HepG2 (cell line): ENCODE data around the gene TSPAN15. TPM values are rescaled to one million over a fixed set of nuclear protein-coding genes. Genes with fewer than 3 reads are reported as not detected.

Source experiments
- ATAC-seq: fragments of 200-7000 bp; cut with Tn5 transposase; 3 replicates; pipeline ENCODE4 v1.9.1; 2020; ENCODE audit warnings: mild to moderate bottlenecking, moderate library complexity
- BruUV-seq: library from RNA; stranded (reverse); fragments of 400-500 nt; replicated peaks from 2 replicates; lab custom pipeline; 2021; lab: Mats Ljungman, UMichigan
- CTCF ChIA-PET: fragments of 300-600 bp; formaldehyde crosslinking; extraction: SDS; loops from one replicate; lab custom pipeline; 2021; ENCODE audit warnings: low total read pairs, inconsistent platforms, low intra/inter-chr PET ratio; lab: Yijun Ruan, JAX
- POLR2A ChIA-PET: fragments of 350-600 bp; sonication (Branson Sonifier 250); formaldehyde crosslinking; loops from one replicate; lab custom pipeline; 2020; ENCODE audit warnings: antibody characterized with exemption, inconsistent platforms; lab: Yijun Ruan, JAX
- DNase-seq: peaks from one replicate; pipeline ENCODE4 v3.0.0-alpha.2; 2015; ENCODE audit warnings: low spot score
- FAIRE-seq: peaks from 3 replicates; lab custom pipeline; 2011; peaks lifted over from hg19 to GRCh38; lab: Jason Lieb, UNC
- H2AFZ ChIP-seq: one replicate; pipeline ENCODE4 v1.6.1; 2011; ENCODE audit warnings: low read length, inconsistent platforms
- H3K27ac ChIP-seq: fragments of 300-600 bp; 3 replicates; pipeline ENCODE4 v1.8.0; 2011; ENCODE audit warnings: mixed run types, mild to moderate bottlenecking, mixed read lengths, low read length, inconsistent platforms; ENCODE audit not compliant: insufficient read depth; ENCODE audit errors: extremely low read length
- H3K27me3 ChIP-seq, 2 experiments: fragments of 200-600 bp in 1 of 2; 2 replicates in 1 of 2; 3 replicates in 1 of 2; pipeline versions ENCODE4 v1.6.0 to v1.8.0; 2011; ENCODE audit warnings: low read length in 2 of 2, mild to moderate bottlenecking in 2 of 2, moderate library complexity in 2 of 2, inconsistent platforms in 1 of 2; ENCODE audit not compliant: insufficient read depth in 2 of 2, control insufficient read depth in 1 of 2
- H3K36me3 ChIP-seq, 2 experiments: fragments of 200-600 bp in 1 of 2; replicated peaks in 1 of 2; 2 replicates in 1 of 2; 3 replicates in 1 of 2; pipeline versions ENCODE4 v1.5.1 to v1.8.0; 2011; ENCODE audit warnings: low read length in 2 of 2, inconsistent platforms in 1 of 2; ENCODE audit not compliant: insufficient read depth in 2 of 2, control insufficient read depth in 1 of 2
- H3K4me1 ChIP-seq: 2 replicates; pipeline ENCODE4 v1.5.1; 2012; ENCODE audit warnings: low read length, inconsistent platforms; ENCODE audit not compliant: insufficient read depth
- H3K4me2 ChIP-seq: 2 replicates; pipeline ENCODE4 v1.6.0; 2011; ENCODE audit warnings: low read depth, low read length, inconsistent platforms
- H3K4me3 ChIP-seq, 3 experiments: fragments of 200-600 bp in 1 of 3; sonication (generic), shearing (Covaris generic) in 1 of 3; replicated peaks in 1 of 3; 2 replicates each; pipeline ENCODE4 v1.5.1; 2011 to 2016; ENCODE audit warnings: low read length in 3 of 3, inconsistent platforms in 2 of 3, low read depth in 2 of 3, mild to moderate bottlenecking in 2 of 3, control low read depth in 1 of 3, mixed read lengths in 1 of 3; ENCODE audit not compliant: insufficient read depth in 1 of 3
- H3K79me2 ChIP-seq: one replicate; pipeline ENCODE4 v1.6.1; 2011; ENCODE audit warnings: low read length, inconsistent platforms; ENCODE audit not compliant: insufficient read depth
- H3K9ac ChIP-seq: 2 replicates; pipeline ENCODE4 v1.6.0; 2011; ENCODE audit warnings: mild to moderate bottlenecking, low read depth, low read length, inconsistent platforms; ENCODE audit not compliant: insufficient read depth
- H3K9me3 ChIP-seq: 2 replicates; pipeline ENCODE4 v1.5.1; 2012; ENCODE audit warnings: mild to moderate bottlenecking, low read length
- H4K20me1 ChIP-seq: 2 replicates; pipeline ENCODE4 v1.6.0; 2011; ENCODE audit warnings: inconsistent platforms, mild to moderate bottlenecking, low read length, moderate library complexity; ENCODE audit not compliant: insufficient read depth
- CAMTA2 ChIP-seq: sonication (generic); formaldehyde crosslinking; IDR thresholded peaks from 2 replicates; pipeline ENCODE4 v1.4.0; 2020; ENCODE audit warnings: mild to moderate bottlenecking, missing genetic modification reagents, borderline replicate concordance
- CREM ChIP-seq, 2 experiments: sonication (generic) in 1 of 2; formaldehyde crosslinking in 1 of 2; IDR thresholded peaks; 2 replicates each; pipeline versions ENCODE4 v1.4.0 to v1.6.1; 2016 to 2020; ENCODE audit warnings: antibody characterized with exemption in 1 of 2, mild to moderate bottlenecking in 1 of 2, missing genetic modification reagents in 1 of 2
- DDIT3 ChIP-seq: sonication (generic); formaldehyde crosslinking; IDR thresholded peaks from 2 replicates; pipeline ENCODE4 v1.4.0; 2020; ENCODE audit warnings: mild to moderate bottlenecking, missing genetic modification reagents
- KDM6A ChIP-seq: IDR thresholded peaks from 2 replicates; pipeline ENCODE4 v1.6.1; 2016; ENCODE audit warnings: low read depth
- KLF9 ChIP-seq: IDR thresholded peaks from 2 replicates; pipeline ENCODE4 v1.6.1; 2016; ENCODE audit warnings: low read depth
- MLX ChIP-seq: IDR thresholded peaks from 2 replicates; pipeline ENCODE4 v1.6.1; 2016
- SMYD3 ChIP-seq: sonication (generic); formaldehyde crosslinking; IDR thresholded peaks from 2 replicates; pipeline ENCODE4 v1.8.1; 2023; ENCODE audit warnings: mild to moderate bottlenecking, missing genetic modification reagents
- TCF7L2 ChIP-seq: IDR thresholded peaks from 2 replicates; pipeline ENCODE4 v1.6.1; 2011; ENCODE audit warnings: mild to moderate bottlenecking, low read depth, low read length, moderate library complexity
- TRIM22 ChIP-seq: fragments of 450-650 bp; IDR thresholded peaks from 2 replicates; pipeline ENCODE4 v1.6.1; 2017
- TRIM24 ChIP-seq: sonication (generic); formaldehyde crosslinking; IDR thresholded peaks from 2 replicates; pipeline ENCODE4 v1.8.0; 2022; ENCODE audit warnings: mild to moderate bottlenecking, missing genetic modification reagents
- ZHX1 ChIP-seq: sonication (generic); formaldehyde crosslinking; IDR thresholded peaks from 2 replicates; pipeline ENCODE4 v1.8.1; 2022; ENCODE audit warnings: low read depth, mild to moderate bottlenecking, missing genetic modification reagents
- ZNF207 ChIP-seq: fragments of 450-650 bp; IDR thresholded peaks from 2 replicates; pipeline ENCODE4 v1.6.1; 2016; ENCODE audit warnings: antibody characterized with exemption, borderline replicate concordance
- ZNF547 ChIP-seq: sonication (generic); formaldehyde crosslinking; IDR thresholded peaks from 2 replicates; pipeline ENCODE4 v1.5.1; 2020; ENCODE audit warnings: mild to moderate bottlenecking, missing genetic modification reagents
- ZNF576 ChIP-seq: sonication (generic); formaldehyde crosslinking; IDR thresholded peaks from 2 replicates; pipeline ENCODE4 v1.4.0; 2020; ENCODE audit warnings: mild to moderate bottlenecking, missing genetic modification reagents
- ZNF737 ChIP-seq: sonication (generic); formaldehyde crosslinking; IDR thresholded peaks from 2 replicates; pipeline ENCODE4 v1.5.0; 2020; ENCODE audit warnings: missing genetic modification reagents, mild to moderate bottlenecking, borderline replicate concordance
- ZNF782 ChIP-seq: sonication (generic); formaldehyde crosslinking; IDR thresholded peaks from 2 replicates; pipeline ENCODE4 v1.4.0; 2020; ENCODE audit warnings: missing genetic modification reagents, mild to moderate bottlenecking, borderline replicate concordance
- ZSCAN9 ChIP-seq: IDR thresholded peaks from 2 replicates; pipeline ENCODE4 v1.6.1; 2016; ENCODE audit warnings: borderline replicate concordance
- ZZZ3 ChIP-seq: sonication (generic); formaldehyde crosslinking; IDR thresholded peaks from 2 replicates; pipeline ENCODE4 v1.4.0; 2020; ENCODE audit warnings: missing genetic modification reagents, mild to moderate bottlenecking, borderline replicate concordance
- WGBS: methylation state at CpG from one replicate; pipeline ENCODE4 v1.1.6; 2017; ENCODE audit warnings: low lambda C conversion rate; 5-methylcytosine and 5-hydroxymethylcytosine counted together
- in situ Hi-C: cut with HindIII; loops from 2 replicates; pipeline ENCODE4 v1.10.0; 2017; ENCODE audit warnings: low pct_unique_long_range_greater_than_20kb; ENCODE audit not compliant: extremely low pct_ligation_motif_present
- intact Hi-C: fragments of 100-400 bp; cut with micrococcal nuclease; formaldehyde crosslinking; loops from one replicate; pipeline ENCODE4 v1.10.0; 2022; ENCODE audit not compliant: unreplicated experiment
- polyA plus RNA-seq, 8 experiments: library from polyadenylated mRNA; depleted of rRNA in 3 of 8; stranded (reverse) in 7 of 8; unstranded in 1 of 8; fragments of >200 nt; fragmentation: Illumina TruSeq in 4 of 8; extraction: Trizol in 4 of 8; gene quantifications; 2 replicates each; pipeline versions ENCODE4 v1.2.1 to v1.2.3, GENCODE V29; 2011 to 2016; ENCODE audit warnings: low read depth in 4 of 8, missing spikeins in 1 of 8, mixed read lengths in 1 of 8; ENCODE audit not compliant: insufficient read depth in 1 of 8
- total RNA-seq, 5 experiments: library from RNA; depleted of rRNA; stranded (reverse); fragments of >200 nt; fragmentation: Illumina TruSeq; extraction: Trizol; gene quantifications; 2 replicates each; pipeline ENCODE4 v1.2.3, GENCODE V29; 2016; ENCODE audit warnings: low read depth in 1 of 5

The TSPAN15 gene
- total and polyA plus RNA-seq, 2 of the 13 experiments (the other 11 are each of a cell fraction or from before 2014, with no cell fraction given): 0.27 to 3.2 TPM

GRCh38 chr10:69503001-69503895, 52.0 kb downstream of the TSPAN15 start:
- POLR2A ChIA-PET: no interaction called here
- no peaks in the 10 kb centered on the region for H3K36me3 ChIP-seq
- ATAC-seq (no peak), FAIRE-seq (no peak), DNase-seq (no peak)
- H2AFZ ChIP-seq: no peak overlapping the region
- H3K27me3 ChIP-seq: no peaks in the 10 kb centered on the region; a peak in 1 of 5 replicates
- no peaks in the 10 kb centered on the region for H3K79me2 ChIP-seq
- CTCF ChIA-PET: no interaction called here
- in situ Hi-C loops (loop anchor here (10.0 kb wide), 1 partner anchor 268 kb away; no protein-coding TSS in a partner anchor), intact Hi-C loops (no loop called here)
- 31% methylated on average over 4 of the region's 18 CpGs for WGBS
- H3K9me3 ChIP-seq: no peaks in the 10 kb centered on the region
- no peak overlapping the region for H3K4me3 ChIP-seq
- no peak overlapping the region for H3K27ac ChIP-seq
- BruUV-seq: no TSS peak
- H3K4me2 ChIP-seq: no peak overlapping the region
- H4K20me1 ChIP-seq: no peaks in the 10 kb centered on the region
- H3K9ac ChIP-seq: no peak overlapping the region
- no peaks in the 10 kb centered on the region for H3K4me1 ChIP-seq
- TF ChIP-seq ZNF576 (no peak), KLF9 (CRISPR knock-in tag) (no peak), ZNF737 (no peak), ZSCAN9 (CRISPR knock-in tag) (no peak), CAMTA2 (no peak), KDM6A (CRISPR knock-in tag) (no peak), ZHX1 (no peak), SMYD3 (CRISPR knock-in tag) (no peak), ZNF782 (no peak), CREM (IDR thresholded peaks at IDR 0.05) (no peak), CREM (CRISPR knock-in tag; IDR thresholded peaks at IDR 0.05) (no peak), TRIM24 (CRISPR knock-in tag) (no peak), DDIT3 (no peak), ZNF547 (CRISPR knock-in tag) (no peak), ZNF207 (no peak), MLX (no peak), ZZZ3 (CRISPR knock-in tag) (no peak), TRIM22 (no peak), TCF7L2 (no peak)
